Keratinocyte (primary cell): ENCODE results near the gene PRAME. TPM values are rescaled to one million over a fixed set of nuclear protein-coding genes. Genes with fewer than 3 reads are reported as not detected.

Experiments
- DNase-seq: peaks from one replicate; pipeline ENCODE4 v3.0.0-alpha.2; 2011; ENCODE audit warnings: low read depth, missing footprints, low spot score
- FAIRE-seq: peaks from 2 replicates; lab custom pipeline; 2011; peaks lifted over from hg19 to GRCh38; lab: Jason Lieb, UNC
- H2AFZ ChIP-seq: 2 replicates; pipeline ENCODE4 v1.6.0; 2012; ENCODE audit warnings: low read length, control low read depth, inconsistent platforms; ENCODE audit not compliant: control insufficient read depth
- H3K27ac ChIP-seq: 2 replicates; pipeline ENCODE4 v1.5.1; 2011; ENCODE audit warnings: low read length; ENCODE audit not compliant: control insufficient read depth, insufficient read depth
- H3K27me3 ChIP-seq: 3 replicates; pipeline ENCODE4 v1.6.0; 2011; ENCODE audit warnings: low read length; ENCODE audit not compliant: control insufficient read depth, insufficient read depth; ENCODE audit errors: extremely low read depth
- H3K36me3 ChIP-seq, 2 experiments: 2 replicates in 1 of 2; 3 replicates in 1 of 2; pipeline ENCODE4 v1.5.1; 2011; ENCODE audit warnings: low read length in 2 of 2, mild to moderate bottlenecking in 1 of 2; ENCODE audit not compliant: control insufficient read depth in 2 of 2, insufficient read depth in 2 of 2; ENCODE audit errors: extremely low read depth in 1 of 2
- H3K4me1 ChIP-seq: 3 replicates; pipeline ENCODE4 v1.5.1; 2011; ENCODE audit warnings: low read length; ENCODE audit not compliant: control insufficient read depth, insufficient read depth; ENCODE audit errors: extremely low read depth
- H3K4me2 ChIP-seq: 3 replicates; pipeline ENCODE4 v1.6.0; 2011; ENCODE audit warnings: low read depth, low read length; ENCODE audit not compliant: control insufficient read depth, insufficient read depth; ENCODE audit errors: extremely low read depth
- H3K4me3 ChIP-seq, 3 experiments: fragments of 200-600 bp in 1 of 3; sonication (generic) in 1 of 3; 2 replicates in 2 of 3; 3 replicates in 1 of 3; pipeline ENCODE4 v1.5.1; 2011 to 2016; ENCODE audit warnings: low read length in 3 of 3, mild to moderate bottlenecking in 3 of 3, control low read depth in 2 of 3, inconsistent platforms in 1 of 3, low read depth in 1 of 3, mixed read lengths in 1 of 3, mixed run types in 1 of 3, moderate library complexity in 1 of 3; ENCODE audit not compliant: control insufficient read depth in 2 of 3, insufficient read depth in 2 of 3; ENCODE audit errors: extremely low read depth in 1 of 3
- H3K79me2 ChIP-seq: 2 replicates; pipeline ENCODE4 v1.6.0; 2012; ENCODE audit warnings: low read length; ENCODE audit not compliant: control insufficient read depth, insufficient read depth
- H3K9ac ChIP-seq: 3 replicates; pipeline ENCODE4 v1.6.0; 2011; ENCODE audit warnings: low read length; ENCODE audit not compliant: control insufficient read depth, insufficient read depth; ENCODE audit errors: extremely low read depth
- H3K9me1 ChIP-seq: 3 replicates; pipeline ENCODE4 v1.6.0; 2011; ENCODE audit warnings: low read length; ENCODE audit not compliant: control insufficient read depth, insufficient read depth; ENCODE audit errors: extremely low read depth
- H3K9me3 ChIP-seq: 2 replicates; pipeline ENCODE4 v1.5.1; 2012; ENCODE audit warnings: low read depth, low read length; ENCODE audit not compliant: control insufficient read depth
- H4K20me1 ChIP-seq: 3 replicates; pipeline ENCODE4 v1.6.0; 2011; ENCODE audit warnings: low read length; ENCODE audit not compliant: control insufficient read depth, insufficient read depth; ENCODE audit errors: extremely low read depth
- EZH2 ChIP-seq: IDR thresholded peaks from one replicate; pipeline ENCODE4 v1.6.1; 2012; ENCODE audit warnings: inconsistent platforms, mild to moderate bottlenecking, low read length, moderate library complexity
- dilution Hi-C: fragments of 300-500 bp; cut with MboI; formaldehyde crosslinking; loops from one replicate; pipeline ENCODE4 v1.7.0; 2020; ENCODE audit warnings: low sequenced_read_pairs; ENCODE audit not compliant: extremely low pct_ligation_motif_present
- polyA plus RNA-seq, 5 experiments: library from polyadenylated mRNA; depleted of rRNA in 3 of 5; stranded (reverse) in 3 of 5; stranded (forward) in 1 of 5; unstranded in 1 of 5; fragments of >200 nt; gene quantifications; 1 replicate in 1 of 5; 2 replicates in 3 of 5; 3 replicates in 1 of 5; pipeline versions ENCODE4 v1.2.1 to v1.2.3, GENCODE V29; 2011 to 2012; ENCODE audit warnings: missing spikeins in 2 of 5, low read depth in 1 of 5, low replicate concordance in 1 of 5
- TF ChIP-seq, protein P1 (sequence below), 3 experiments: IDR thresholded peaks in 1 of 3; conservative IDR thresholded peaks in 1 of 3; optimal IDR thresholded peaks in 1 of 3; 2 replicates in 2 of 3; 3 replicates in 1 of 3; pipeline versions ENCODE3 to v1.5.1; 2011; ENCODE audit warnings: low read length in 3 of 3, mild to moderate bottlenecking in 3 of 3, moderate library complexity in 2 of 3, control low read depth in 1 of 3, inconsistent platforms in 1 of 3; ENCODE audit not compliant: insufficient read depth in 2 of 3; ENCODE audit errors: extremely low read depth in 1 of 3

PRAME gene
- polyA plus RNA-seq, 1 donor (not counting 4 experiments of a cell fraction or from before 2014, with no cell fraction given) = 0.05 TPM

GRCh38 chr22:22535662-22536061, 23.4 kb downstream of the PRAME start:
- Histone ChIP-seq H2AFZ (no peak overlapping the region), H3K4me2 (no peak overlapping the region), H3K36me3 (no peaks in the 10 kb centered on the region), H3K9me3 (no peaks in the 10 kb centered on the region), H3K9ac (no peak overlapping the region), H3K79me2 (no peaks in the 10 kb centered on the region), H3K27me3 (no peaks in the 10 kb centered on the region), H3K4me3 (no peak overlapping the region), H4K20me1 (no peaks in the 10 kb centered on the region), H3K9me1 (no peaks in the 10 kb centered on the region), H3K27ac (no peak overlapping the region), H3K4me1 (no peaks in the 10 kb centered on the region)
- no peak for DNase-seq
- TF ChIP-seq, protein P1, sequence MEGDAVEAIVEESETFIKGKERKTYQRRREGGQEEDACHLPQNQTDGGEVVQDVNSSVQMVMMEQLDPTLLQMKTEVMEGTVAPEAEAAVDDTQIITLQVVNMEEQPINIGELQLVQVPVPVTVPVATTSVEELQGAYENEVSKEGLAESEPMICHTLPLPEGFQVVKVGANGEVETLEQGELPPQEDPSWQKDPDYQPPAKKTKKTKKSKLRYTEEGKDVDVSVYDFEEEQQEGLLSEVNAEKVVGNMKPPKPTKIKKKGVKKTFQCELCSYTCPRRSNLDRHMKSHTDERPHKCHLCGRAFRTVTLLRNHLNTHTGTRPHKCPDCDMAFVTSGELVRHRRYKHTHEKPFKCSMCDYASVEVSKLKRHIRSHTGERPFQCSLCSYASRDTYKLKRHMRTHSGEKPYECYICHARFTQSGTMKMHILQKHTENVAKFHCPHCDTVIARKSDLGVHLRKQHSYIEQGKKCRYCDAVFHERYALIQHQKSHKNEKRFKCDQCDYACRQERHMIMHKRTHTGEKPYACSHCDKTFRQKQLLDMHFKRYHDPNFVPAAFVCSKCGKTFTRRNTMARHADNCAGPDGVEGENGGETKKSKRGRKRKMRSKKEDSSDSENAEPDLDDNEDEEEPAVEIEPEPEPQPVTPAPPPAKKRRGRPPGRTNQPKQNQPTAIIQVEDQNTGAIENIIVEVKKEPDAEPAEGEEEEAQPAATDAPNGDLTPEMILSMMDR (optimal IDR thresholded peaks at IDR 0.05 in 1 of 3, IDR thresholded peaks at IDR 0.05 in 1 of 3, conservative IDR thresholded peaks at IDR 0.05 in 1 of 3; ENCODE audit: extremely low read depth in 1 of 3, insufficient read depth in 2 of 3, low read length in 3 of 3) = no peak
- TF ChIP-seq EZH2 = no peak
- dilution Hi-C loops = no loop called here
- no peak for FAIRE-seq

DNA sequence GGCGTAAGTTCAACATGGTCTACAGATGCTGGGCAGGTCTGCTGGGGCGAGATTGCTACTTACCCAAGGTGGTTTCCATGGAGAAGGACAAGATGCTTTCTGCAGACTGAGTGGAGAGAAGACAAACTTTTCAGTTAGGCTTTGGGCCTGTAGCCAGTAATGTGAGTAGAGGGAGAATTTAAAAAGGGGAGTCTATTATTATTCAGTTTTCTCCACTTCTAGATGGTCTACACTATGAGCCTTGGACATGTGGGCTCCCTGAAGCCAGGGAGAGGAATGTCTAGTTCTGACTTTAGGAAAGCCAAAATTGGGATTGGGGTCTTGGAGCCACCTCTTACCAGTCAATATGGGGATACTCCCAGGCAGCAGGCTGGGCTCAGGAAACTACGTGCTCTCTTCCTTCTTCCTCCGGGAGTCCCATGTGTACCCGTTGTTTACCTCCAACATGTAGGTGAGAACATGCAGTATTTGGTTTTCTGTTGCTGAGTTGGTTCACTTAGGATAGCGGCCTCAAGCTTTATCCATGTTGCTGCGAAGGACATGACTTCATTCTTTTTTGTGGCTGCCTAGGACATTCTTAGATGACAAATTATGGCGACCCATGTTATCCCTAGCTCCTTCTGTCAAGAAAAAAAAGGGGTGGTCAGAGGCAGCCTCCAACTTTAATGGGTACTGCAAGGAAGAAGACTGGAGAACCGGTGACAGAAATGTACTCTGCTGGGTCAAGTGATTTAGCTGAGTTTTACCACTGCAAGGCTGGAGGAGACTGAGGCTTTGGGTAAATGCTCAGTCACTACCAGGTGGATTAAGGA, 24.3 kb downstream of the PRAME start:
- Histone ChIP-seq H3K27ac (no peak overlapping the region), H3K4me1 (no peaks in the 10 kb centered on the region), H3K9me1 (no peaks in the 10 kb centered on the region), H4K20me1 (no peaks in the 10 kb centered on the region), H2AFZ (no peak overlapping the region), H3K4me3 (no peak overlapping the region), H3K9ac (no peak overlapping the region), H3K4me2 (no peak overlapping the region), H3K27me3 (no peaks in the 10 kb centered on the region), H3K36me3 (no peaks in the 10 kb centered on the region), H3K9me3 (no peaks in the 10 kb centered on the region), H3K79me2 (no peaks in the 10 kb centered on the region)
- FAIRE-seq (no peak), DNase-seq (no peak)
- dilution Hi-C loops = no loop called here
- TF ChIP-seq EZH2 = no peak
- TF ChIP-seq, protein P1 (optimal IDR thresholded peaks at IDR 0.05 in 1 of 3, IDR thresholded peaks at IDR 0.05 in 1 of 3, conservative IDR thresholded peaks at IDR 0.05 in 1 of 3; ENCODE audit: extremely low read depth in 1 of 3, insufficient read depth in 2 of 3, low read length in 3 of 3) = no peak
